Activated naive CD8-positive, alpha-beta T cell (primary cell): ENCODE data around the gene PHF14.

Experiments used
- H3K27ac Mint-ChIP-seq: one replicate; pipeline ENCODE4 v1.8.0; 2021; ENCODE audit warnings: mixed read lengths
- H3K27me3 Mint-ChIP-seq: one replicate; pipeline ENCODE4 v1.8.0; 2021; ENCODE audit warnings: mixed read lengths
- H3K36me3 Mint-ChIP-seq: one replicate; pipeline ENCODE4 v1.8.0; 2021; ENCODE audit warnings: mixed read lengths
- H3K4me1 Mint-ChIP-seq: one replicate; pipeline ENCODE4 v1.8.0; 2021; ENCODE audit warnings: low read depth, mixed read lengths
- H3K4me3 Mint-ChIP-seq: one replicate; pipeline ENCODE4 v1.8.0; 2021; ENCODE audit warnings: mild to moderate bottlenecking, mixed read lengths
- H3K9me3 Mint-ChIP-seq: one replicate; pipeline ENCODE4 v1.8.0; 2021; ENCODE audit warnings: low read depth, mixed read lengths

Gene PHF14

DNA sequence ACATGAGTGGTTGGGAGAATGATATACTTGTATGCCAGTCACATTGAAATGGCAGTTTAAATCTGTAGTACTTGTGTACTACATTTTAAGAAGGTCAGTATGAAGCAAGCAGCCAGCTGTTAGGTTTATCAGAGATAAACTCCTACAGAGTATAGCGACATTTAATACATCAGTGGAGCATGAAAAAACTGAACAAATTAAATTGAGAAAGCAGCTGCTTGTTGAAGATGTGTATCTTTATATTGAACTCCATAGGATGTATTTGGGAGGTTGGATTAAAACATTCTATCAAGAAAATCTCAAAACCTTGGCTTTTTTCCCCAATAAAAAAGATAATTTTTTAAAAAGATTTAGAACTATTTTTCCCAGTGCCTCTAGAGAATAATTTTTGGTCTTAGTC lies 47.8 kb downstream of the PHF14 start:
- H3K27me3 Mint-ChIP-seq, result no peaks in the 10 kb centered on the region

DNA sequence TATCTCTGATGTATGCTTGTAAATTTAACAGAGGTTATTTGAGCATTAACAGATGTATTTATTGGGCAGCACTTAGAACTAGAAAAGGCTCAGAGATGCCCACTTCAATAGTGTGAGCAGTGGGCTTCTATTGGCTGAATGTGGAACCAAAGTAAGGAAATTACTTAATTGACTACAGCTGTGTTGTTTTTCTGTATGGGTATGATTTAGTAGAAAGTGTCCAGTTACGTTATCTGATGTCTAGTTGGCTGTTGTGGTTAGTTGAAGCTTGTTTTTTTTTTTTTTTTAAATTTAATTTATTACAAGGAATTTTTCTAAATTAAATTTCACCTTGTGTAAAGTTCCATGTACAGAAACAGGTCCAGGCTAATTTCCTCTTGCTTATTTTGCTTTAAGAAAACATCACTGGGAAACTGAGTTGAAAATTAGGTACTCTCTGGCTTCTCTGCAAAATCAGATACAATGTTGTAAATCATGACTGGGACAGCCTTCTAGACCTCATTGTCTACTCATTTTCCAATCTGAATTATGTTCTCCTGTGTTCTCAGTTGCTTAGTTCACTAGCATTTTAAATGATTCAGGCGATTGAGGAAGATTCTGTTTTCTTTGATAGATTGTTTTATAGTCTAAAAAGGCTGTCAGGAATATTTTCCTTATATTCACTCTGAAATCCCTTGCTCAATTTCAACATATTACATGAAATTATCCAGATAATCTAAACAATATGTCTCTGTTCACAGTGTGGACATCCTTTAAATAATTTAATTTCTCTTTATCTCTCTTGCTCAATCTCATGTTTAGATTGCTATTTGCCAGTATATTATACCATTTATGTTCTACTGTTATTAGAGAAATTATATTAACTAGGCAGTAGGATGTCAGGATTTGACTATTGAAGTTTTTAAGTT lies 53.0 kb downstream of the PHF14 start:
- Mint-ChIP-seq H3K4me1 (peaks cover 6% of the 10 kb centered on the region), H3K36me3 (peaks cover 28% of the 10 kb centered on the region), H3K9me3 (no peaks in the 10 kb centered on the region), H3K27me3 (no peaks in the 10 kb centered on the region), H3K27ac (no peak overlapping the region), H3K4me3 (no peak overlapping the region)

More for the DNA sequence above, 47.8 kb downstream of the PHF14 start:
- Mint-ChIP-seq H3K4me3 (no peak overlapping the region), H3K27ac (no peak overlapping the region), H3K4me1 (peaks cover 13% of the 10 kb centered on the region), H3K9me3 (no peaks in the 10 kb centered on the region), H3K36me3 (peaks cover 45% of the 10 kb centered on the region)

DNA sequence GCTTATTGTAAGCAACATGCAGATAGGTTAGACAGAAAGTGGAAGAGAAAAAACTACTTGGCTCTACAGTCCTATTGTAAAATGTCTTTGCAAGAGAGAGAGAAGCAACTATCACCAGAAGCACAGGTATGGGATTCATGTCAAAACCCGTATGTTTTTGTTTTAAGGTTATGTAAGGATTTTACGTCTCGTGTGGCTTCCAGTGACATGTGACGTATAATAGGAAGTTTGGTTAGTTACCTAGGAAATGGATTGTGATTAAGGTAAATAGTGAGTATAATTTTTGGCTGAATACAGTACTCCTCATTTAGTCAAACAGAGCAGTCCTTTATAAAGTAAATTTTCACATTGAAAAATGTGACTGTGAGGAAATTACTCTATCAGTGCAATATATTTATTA lies 62.0 kb downstream of the PHF14 start:
- Mint-ChIP-seq H3K9me3 (no peaks in the 10 kb centered on the region), H3K4me3 (no peak overlapping the region), H3K4me1 (no peaks in the 10 kb centered on the region), H3K27me3 (no peaks in the 10 kb centered on the region), H3K36me3 (peaks cover 15% of the 10 kb centered on the region), H3K27ac (no peak overlapping the region)

DNA sequence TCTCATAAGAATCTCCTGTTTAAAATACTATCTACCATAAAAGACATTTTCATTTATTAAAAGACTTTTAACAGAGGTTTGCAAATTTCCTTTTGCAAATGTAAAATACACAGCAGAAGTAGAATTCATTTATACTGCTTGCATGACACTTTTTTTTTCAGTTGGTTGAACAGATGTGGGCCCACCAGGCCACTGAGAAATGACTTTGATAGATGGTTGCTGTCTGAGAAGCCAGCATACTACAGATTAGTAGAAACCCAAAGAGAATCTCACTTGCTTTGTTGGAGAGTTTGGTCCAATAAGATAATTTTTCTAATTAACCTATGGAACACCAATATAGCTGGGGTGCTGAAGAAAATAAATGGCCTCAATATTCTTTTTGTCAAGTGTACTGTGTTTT lies 66.3 kb downstream of the PHF14 start:
- Mint-ChIP-seq H3K4me1 (no peaks in the 10 kb centered on the region), H3K27me3 (no peaks in the 10 kb centered on the region), H3K27ac (no peak overlapping the region), H3K4me3 (no peak overlapping the region), H3K9me3 (no peaks in the 10 kb centered on the region), H3K36me3 (peaks cover 18% of the 10 kb centered on the region)

DNA sequence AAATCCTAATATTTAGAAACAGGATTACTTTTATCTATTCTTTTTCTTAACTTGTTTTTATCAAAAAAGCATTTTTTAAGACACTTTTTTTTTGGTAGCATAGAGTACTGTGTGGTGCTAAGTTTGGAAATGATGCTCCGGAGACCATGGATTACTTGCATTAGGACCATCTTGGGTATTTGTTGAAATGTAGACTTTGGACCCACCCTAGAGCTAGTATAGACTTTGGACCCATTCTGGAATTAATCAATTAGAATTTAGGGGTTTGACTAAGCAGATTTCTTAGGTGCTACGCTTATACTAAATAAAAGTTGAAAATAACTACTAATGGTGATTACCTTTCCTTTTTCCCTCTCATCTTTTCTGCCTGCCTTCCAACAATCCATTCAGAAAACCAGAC lies 80.4 kb downstream of the PHF14 start:
- Mint-ChIP-seq H3K27me3 (no peaks in the 10 kb centered on the region), H3K4me3 (no peak overlapping the region), H3K36me3 (peaks cover 20% of the 10 kb centered on the region), H3K4me1 (no peaks in the 10 kb centered on the region), H3K27ac (no peak overlapping the region), H3K9me3 (no peaks in the 10 kb centered on the region)

DNA sequence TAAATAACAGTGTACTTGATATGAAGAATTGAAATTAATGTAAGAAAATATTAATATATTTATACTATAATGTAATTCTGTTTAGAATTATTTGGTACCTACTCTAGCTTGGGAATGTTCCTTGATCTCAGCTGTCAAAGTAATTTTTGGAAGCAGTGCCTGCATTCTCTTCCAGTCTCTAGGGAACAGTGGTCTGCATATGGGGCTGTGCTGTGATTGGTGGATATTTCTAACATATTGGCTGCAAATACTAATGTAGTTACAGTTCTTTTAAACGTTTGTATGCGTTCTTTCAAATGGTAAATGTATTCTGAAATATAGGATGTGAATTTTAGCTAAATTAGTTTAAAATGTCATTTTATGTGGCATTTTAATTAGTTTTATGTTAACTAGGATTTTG lies 87.2 kb downstream of the PHF14 start:
- Mint-ChIP-seq H3K9me3 (no peaks in the 10 kb centered on the region), H3K36me3 (peaks cover 20% of the 10 kb centered on the region), H3K27me3 (no peaks in the 10 kb centered on the region), H3K4me1 (no peaks in the 10 kb centered on the region), H3K4me3 (no peak overlapping the region), H3K27ac (no peak overlapping the region)

DNA sequence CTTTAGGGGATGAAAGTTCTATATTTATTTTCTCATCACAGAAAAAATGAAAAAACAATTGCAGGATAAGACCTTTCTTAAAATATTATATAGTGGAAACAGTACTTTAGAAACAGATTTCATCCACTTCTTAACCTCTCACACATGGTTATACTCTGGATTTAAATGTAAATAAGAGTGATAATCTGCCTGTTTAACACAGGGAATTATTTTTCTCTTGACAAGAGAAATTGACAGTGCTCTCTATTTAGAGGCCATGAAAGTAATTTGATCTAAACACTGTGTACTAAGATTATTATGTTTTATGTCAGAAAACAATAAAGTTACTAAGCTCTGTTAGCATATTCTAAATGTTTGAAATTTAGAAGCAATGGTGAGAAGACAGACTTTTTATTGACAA lies 88.4 kb downstream of the PHF14 start:
- Mint-ChIP-seq H3K27me3 (no peaks in the 10 kb centered on the region), H3K27ac (no peak overlapping the region)

DNA sequence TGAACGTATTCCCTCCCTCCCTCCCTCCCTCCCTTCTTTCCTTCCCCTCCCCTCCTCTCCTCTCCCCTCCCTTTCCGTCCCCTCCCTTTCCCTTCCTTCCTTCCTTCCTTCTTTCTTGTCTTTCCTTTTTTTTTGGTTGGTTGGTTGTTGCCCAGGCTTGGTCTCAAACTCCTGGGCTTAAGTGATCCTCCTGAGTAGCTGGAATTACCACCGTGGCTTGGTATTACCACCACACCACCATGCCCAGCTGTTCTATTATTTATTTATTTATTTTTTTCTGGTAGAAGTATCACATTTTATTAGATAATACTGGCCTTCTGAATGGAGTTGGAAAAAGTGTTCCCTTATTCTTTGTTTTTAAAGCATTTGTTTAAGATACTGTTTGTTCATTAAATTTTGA lies 95.9 kb downstream of the PHF14 start:
- Mint-ChIP-seq H3K9me3 (no peaks in the 10 kb centered on the region), H3K4me3 (no peak overlapping the region), H3K4me1 (no peaks in the 10 kb centered on the region), H3K36me3 (peaks cover 36% of the 10 kb centered on the region), H3K27ac (no peak overlapping the region), H3K27me3 (no peaks in the 10 kb centered on the region)

More for the DNA sequence above, 88.4 kb downstream of the PHF14 start:
- Mint-ChIP-seq H3K4me3 (no peak overlapping the region), H3K9me3 (no peaks in the 10 kb centered on the region), H3K4me1 (no peaks in the 10 kb centered on the region), H3K36me3 (peaks cover 24% of the 10 kb centered on the region)

DNA sequence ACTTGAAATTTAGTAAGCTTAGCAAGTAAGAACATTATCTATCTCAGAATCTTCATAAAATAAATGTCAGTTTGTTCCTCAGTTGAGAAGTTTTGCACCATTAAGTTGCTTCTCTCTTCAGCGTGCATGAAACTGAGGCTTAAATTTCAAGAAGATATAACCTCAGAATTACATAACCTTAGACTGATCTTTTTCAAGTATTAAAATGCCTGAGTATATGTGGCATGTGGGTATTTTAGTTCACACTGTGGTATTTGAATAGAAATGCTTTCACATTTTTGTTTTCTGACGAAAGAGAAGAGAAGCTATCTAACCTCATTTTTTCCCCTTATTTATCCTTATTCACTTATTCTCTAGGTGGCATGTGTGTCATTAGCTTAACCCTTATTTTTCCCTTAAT lies 104.1 kb downstream of the PHF14 start:
- Mint-ChIP-seq H3K4me1 (peaks cover 5% of the 10 kb centered on the region), H3K36me3 (peaks cover 23% of the 10 kb centered on the region), H3K9me3 (no peaks in the 10 kb centered on the region), H3K27me3 (no peaks in the 10 kb centered on the region), H3K27ac (no peak overlapping the region), H3K4me3 (no peak overlapping the region)

DNA sequence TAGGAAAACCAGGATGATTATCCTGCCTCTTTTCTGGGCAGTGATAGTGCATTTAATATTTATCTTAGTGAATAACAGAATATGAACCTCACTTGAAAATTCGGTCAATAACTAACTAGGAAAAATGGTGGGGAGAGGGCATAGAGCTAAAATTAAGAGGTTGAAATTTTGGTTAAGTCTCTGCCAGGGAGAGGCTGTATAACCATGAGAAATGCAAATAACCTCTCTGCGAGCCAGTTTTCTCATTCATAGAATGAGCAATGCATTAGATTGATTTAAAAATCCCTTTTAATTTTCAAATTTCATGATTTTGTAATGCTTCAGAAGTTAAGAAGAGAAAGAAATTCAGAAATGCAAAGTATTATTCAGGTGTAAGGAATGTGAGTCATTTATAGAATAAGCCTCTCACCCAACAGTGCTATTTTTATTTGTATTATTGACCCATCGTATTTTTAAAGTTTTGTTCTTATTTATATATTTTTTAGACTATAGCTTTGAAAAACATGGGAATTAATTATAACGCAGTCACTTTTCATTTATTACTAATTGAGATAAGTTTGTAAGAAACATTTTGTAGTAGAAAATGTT lies 104.7 kb downstream of the PHF14 start:
- Mint-ChIP-seq H3K27ac (no peak overlapping the region), H3K4me3 (no peak overlapping the region), H3K36me3 (peaks cover 21% of the 10 kb centered on the region), H3K9me3 (no peaks in the 10 kb centered on the region), H3K4me1 (peaks cover 5% of the 10 kb centered on the region), H3K27me3 (no peaks in the 10 kb centered on the region)

DNA sequence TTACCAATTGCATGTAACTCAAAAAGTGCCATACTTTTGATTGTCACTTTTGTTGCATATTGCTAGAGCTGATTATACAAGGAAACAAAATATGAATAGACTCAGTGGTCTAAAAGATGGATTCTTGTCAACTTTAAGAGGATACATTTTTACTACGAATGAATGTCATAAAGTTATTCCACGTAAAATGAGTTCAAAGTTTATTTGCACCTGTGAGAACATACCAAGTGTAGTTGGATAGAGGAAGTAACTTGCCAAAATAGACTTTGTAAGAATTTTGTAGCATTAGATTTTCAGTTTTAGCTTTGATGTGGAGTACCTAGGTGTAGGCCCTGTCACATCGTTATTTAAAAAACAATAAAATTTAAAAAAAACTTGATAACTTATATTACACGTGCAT lies 106.2 kb downstream of the PHF14 start:
- H3K9me3 Mint-ChIP-seq, result no peaks in the 10 kb centered on the region
- peaks cover 5% of the 10 kb centered on the region for H3K4me1 Mint-ChIP-seq
- H3K27me3 Mint-ChIP-seq, result no peaks in the 10 kb centered on the region
- H3K36me3 Mint-ChIP-seq, result peaks cover 13% of the 10 kb centered on the region
- no peak overlapping the region for H3K27ac Mint-ChIP-seq
- H3K4me3 Mint-ChIP-seq, result no peak overlapping the region

DNA sequence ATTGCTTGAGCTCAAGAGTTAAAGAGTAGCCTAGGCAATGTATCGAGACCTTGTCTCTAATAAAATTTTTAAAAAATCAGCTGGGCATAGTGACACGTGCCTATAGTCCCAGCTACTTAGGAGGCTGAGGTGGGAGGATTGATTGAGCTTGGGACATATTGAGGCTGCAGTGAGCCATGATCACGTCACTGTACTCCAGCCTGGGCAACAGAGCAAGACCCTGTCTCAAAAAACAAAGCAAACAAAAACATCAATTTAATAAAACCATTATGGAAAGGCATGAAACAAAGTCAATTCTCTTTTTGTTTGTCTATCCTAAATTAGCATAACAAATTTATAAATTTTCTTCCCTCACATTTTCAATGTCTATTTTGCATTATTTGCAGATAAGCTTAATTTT lies 108.4 kb downstream of the PHF14 start:
- Mint-ChIP-seq H3K4me3 (no peak overlapping the region), H3K27me3 (no peaks in the 10 kb centered on the region), H3K4me1 (peaks cover 5% of the 10 kb centered on the region), H3K27ac (no peak overlapping the region), H3K9me3 (no peaks in the 10 kb centered on the region), H3K36me3 (peaks cover 17% of the 10 kb centered on the region)

DNA sequence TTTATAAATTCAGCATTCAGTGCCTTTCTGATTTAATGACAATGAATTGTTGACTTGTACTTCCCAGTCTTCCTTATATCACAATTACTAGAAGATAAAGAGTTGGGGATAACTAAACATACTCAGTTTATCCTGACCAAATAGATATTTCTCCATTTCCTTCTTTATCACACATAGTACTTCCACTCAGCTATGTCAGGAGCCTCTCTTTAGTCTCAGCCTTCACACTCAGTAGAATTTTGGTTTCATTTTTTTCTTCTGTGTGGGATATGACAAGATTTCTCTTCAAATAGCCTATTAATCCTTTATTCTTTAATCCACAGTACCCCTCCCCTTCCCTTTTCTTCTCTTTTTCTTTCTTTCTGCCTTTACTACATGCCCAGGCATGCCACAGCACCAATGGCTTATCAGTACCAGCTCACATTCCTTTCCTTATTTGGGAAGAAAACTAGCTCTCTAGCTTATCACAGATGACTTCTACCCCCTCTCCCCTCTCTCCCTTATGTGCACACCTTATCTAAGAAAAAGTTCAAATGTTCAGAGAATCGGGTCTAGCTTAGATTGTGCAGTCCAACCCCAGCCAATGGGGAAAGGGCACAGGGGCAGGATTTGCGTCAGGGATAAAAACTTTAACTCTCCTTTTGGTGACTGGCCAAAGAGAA lies 109.0 kb downstream of the PHF14 start:
- Mint-ChIP-seq H3K36me3 (peaks cover 22% of the 10 kb centered on the region), H3K4me3 (no peak overlapping the region), H3K27ac (no peak overlapping the region), H3K9me3 (no peaks in the 10 kb centered on the region), H3K4me1 (peaks cover 5% of the 10 kb centered on the region), H3K27me3 (no peaks in the 10 kb centered on the region)

DNA sequence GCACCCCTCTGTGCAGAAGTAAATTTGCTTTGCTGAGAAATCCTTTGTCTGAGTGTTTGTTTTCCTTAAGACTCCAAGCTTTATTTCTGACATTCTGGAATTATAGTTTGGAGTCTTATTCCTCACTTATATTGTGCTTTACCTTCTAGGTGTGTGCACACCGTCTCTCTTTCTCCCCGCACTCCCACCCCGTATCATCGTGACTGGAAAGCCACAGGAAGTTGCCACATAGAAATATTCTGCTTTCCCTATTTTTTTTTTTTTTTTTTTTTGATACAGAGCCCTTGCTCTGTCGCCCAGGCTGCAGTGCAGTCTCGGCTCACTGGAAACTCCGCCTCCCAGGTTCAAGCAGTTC lies 109.5 kb downstream of the PHF14 start:
- Mint-ChIP-seq H3K4me1 (peaks cover 2% of the 10 kb centered on the region), H3K36me3 (peaks cover 22% of the 10 kb centered on the region), H3K27me3 (no peaks in the 10 kb centered on the region), H3K27ac (no peak overlapping the region), H3K4me3 (no peak overlapping the region), H3K9me3 (no peaks in the 10 kb centered on the region)

DNA sequence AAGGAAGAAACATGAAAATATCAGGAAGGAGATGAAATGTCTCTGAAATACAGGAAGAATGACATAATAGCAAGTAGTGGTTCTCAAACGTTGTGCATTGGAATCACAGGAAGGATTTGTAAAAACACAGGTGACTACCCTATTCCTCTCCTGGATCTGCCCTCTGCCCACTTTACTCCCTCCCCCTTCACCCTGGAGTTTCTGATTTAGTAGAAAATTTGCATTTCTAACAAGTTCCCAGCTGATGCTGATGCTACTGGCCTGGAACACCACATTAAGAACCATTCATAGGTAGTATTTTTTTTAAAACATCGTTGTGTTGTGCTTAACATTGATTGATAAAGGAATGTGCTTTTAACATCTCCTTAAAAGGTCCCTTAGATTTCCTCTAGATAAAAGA lies 130.9 kb downstream of the PHF14 start:
- Mint-ChIP-seq H3K4me3 (no peak overlapping the region), H3K9me3 (no peaks in the 10 kb centered on the region), H3K27ac (no peak overlapping the region), H3K27me3 (no peaks in the 10 kb centered on the region), H3K4me1 (no peaks in the 10 kb centered on the region), H3K36me3 (peaks cover 16% of the 10 kb centered on the region)
